Measurements from ENCODE around the gene TIMP2. TPM values are rescaled to one million over a fixed set of nuclear protein-coding genes. Genes with fewer than 3 reads are reported as not detected.
A peak's percentile ranks its signal among the peaks of the same experiment; 100 is the strongest.

Gene TIMP2
- total and polyA plus RNA-seq, 2 of the 8 experiments (the other 6 are each of a cell fraction or from before 2014, with no cell fraction given): 18.2 to 43.3 TPM

GRCh38 chr17:78971756-78972506 is 46.7 kb upstream of the TIMP2 start:
- Histone ChIP-seq H3K36me3 (ENCODE audit: control insufficient read depth in 2 of 4, insufficient read depth in 4 of 4, low read length in 3 of 4) (no peaks in the 10 kb centered on the region; a peak in 2 of 8 replicates), H2BK20ac (ENCODE audit: low read length) (no peak overlapping the region), H3K9me3 (ENCODE audit: insufficient read depth in 2 of 2, low read depth in 1 of 2, low read length in 1 of 2) (no peaks in the 10 kb centered on the region), H2AFZ (ENCODE audit: low read length) (no peak overlapping the region), H3K4me2 (ENCODE audit: insufficient read depth in 1 of 2, low read depth in 2 of 2, low read length in 2 of 2) (no peak overlapping the region), H3K18ac (ENCODE audit: extremely low read depth, low read length) (no peak overlapping the region), H3K23ac (ENCODE audit: insufficient read length) (no peak overlapping the region), H3K27me3 (replicated peaks in 1 of 4; ENCODE audit: control insufficient read depth in 3 of 4, extremely low read depth in 1 of 4, insufficient read depth in 3 of 4, low read length in 3 of 4) (no peaks in the 10 kb centered on the region), H3K27ac (ENCODE audit: low read depth, low read length) (no peak overlapping the region), H3K56ac (replicated peaks; ENCODE audit: insufficient read length, low read depth, low read length) (no peak overlapping the region), H4K5ac (ENCODE audit: insufficient read length, low read depth, low read length) (no peak overlapping the region), H3K79me2 (ENCODE audit: control insufficient read depth in 1 of 2, insufficient read depth in 2 of 2, low read length in 2 of 2) (no peaks in the 10 kb centered on the region), H4K8ac (ENCODE audit: extremely low read depth, insufficient read depth, low read length) (peak overlapping the region; percentile 59), H2BK15ac (ENCODE audit: low read length) (0 out of 2 replicates have a peak overlapping the region, but pooled peaks have one; percentile 40), H3K14ac (ENCODE audit: insufficient read length) (no peak overlapping the region), H2AK5ac (ENCODE audit: low read depth, low read length) (no peak overlapping the region), H2BK5ac (ENCODE audit: low read depth, low read length) (0 out of 2 replicates have a peak overlapping the region, but pooled peaks have one; percentile 52), H3K4me3 (ENCODE audit: extremely low read depth in 1 of 4, insufficient read depth in 2 of 4, low read depth in 3 of 4, low read length in 4 of 4) (no peak overlapping the region), H2BK12ac (ENCODE audit: low read depth, low read length) (peak overlapping the region; percentile 23; the same call in 1 of the 2 replicates), H4K20me1 (replicated peaks in 1 of 2; ENCODE audit: control insufficient read depth in 1 of 2, insufficient read depth in 2 of 2, low read length in 2 of 2) (peaks cover 0 to 5% of the 10 kb centered on the region in 2 experiments), H2BK120ac (replicated peaks; ENCODE audit: low read depth, low read length) (no peak overlapping the region), H3K4me1 (replicated peaks in 1 of 4; ENCODE audit: control insufficient read depth in 3 of 4, insufficient read depth in 4 of 4, low read length in 3 of 4) (peaks cover 0 to 5% (median 4%) of the 10 kb centered on the region in 4 experiments; a peak in 4 of 7 replicates), H4K91ac (replicated peaks; ENCODE audit: insufficient read length, low read length) (peak overlapping the region; percentile 61), H3K79me1 (ENCODE audit: low read depth, low read length) (no peaks in the 10 kb centered on the region), H3K23me2 (ENCODE audit: low read depth, low read length) (no peaks in the 10 kb centered on the region), H3K4ac (replicated peaks; ENCODE audit: insufficient read length, low read depth, low read length) (no peak overlapping the region), H3K9ac (replicated peaks in 1 of 4; ENCODE audit: extremely low read depth in 1 of 4, low read depth in 3 of 4, low read length in 3 of 4) (no peak overlapping the region)
- 84% methylated on average over 21 of the region's 22 CpGs; no CpG with 5 or more reads in 1 of the 2 experiments for WGBS, 2 experiments (ENCODE audit: extremely low coverage in 1 of 2, insufficient coverage in 1 of 2, insufficient read length in 1 of 2, insufficient replicate concordance in 2 of 2, low coverage in 1 of 2, low lambda C conversion rate in 2 of 2, missing lambda C conversion rate in 1 of 2)
- ChIA-PET POLR2A (ENCODE audit: partially characterized antibody) (interaction anchor here (0.9 to 2.4 kb wide), 4 partner anchors 12 to 139 kb away, joined by 3 to 6 read pairs (median 4); no protein-coding TSS in a partner anchor), CTCF (ENCODE audit: partially characterized antibody) (interaction anchor here (0.8 to 5.4 kb wide), 40 partner anchors 9 to 416 kb away, joined by 3 to 46 read pairs (median 7); partner anchors contain the start of genes CEP295NL and LGALS3BP)
- DNase-seq (ENCODE audit: low read depth in 1 of 2, low spot score in 2 of 2) (no peak), FAIRE-seq (no peak)
- TF ChIP-seq SIN3A (conservative IDR thresholded peaks at IDR 0.05 in 1 of 2, IDR thresholded peaks at IDR 0.05 in 1 of 2; ENCODE audit: low read depth in 1 of 2, low read length in 2 of 2) (no peak), SIX5 (IDR thresholded peaks at IDR 0.05; ENCODE audit: low read depth, low read length) (no peak), MAFK (IDR thresholded peaks at IDR 0.05; ENCODE audit: low read depth, low read length) (no peak)

Data from H1 (cell line).